ENCODE measurements around the gene FCHSD2. TPM values are rescaled to one million over a fixed set of nuclear protein-coding genes. Genes with fewer than 3 reads are reported as not detected.
A peak's percentile ranks its signal among the peaks of the same experiment; 100 is the strongest.
"Not testable (repeated sequence)": the region's sequence is repeated elsewhere in the genome, so short reads cannot be mapped to it uniquely, and the experiment has no call there.

FCHSD2 gene
- total RNA-seq, 6 donors from 2014 or later: 22.5 to 55.6 (median 42.7) TPM

GRCh38 chr11:73137262-73137943, 4.7 kb downstream of the FCHSD2 start:
- Histone ChIP-seq H3K27me3 (no peaks in the 10 kb centered on the region), H3K4me3 (peak overlapping the region in 1 of 4 donors; percentile 11), H3K9me3 (no peaks in the 10 kb centered on the region), H3K36me3 (peaks cover 0 to 14% (median 3%) of the 10 kb centered on the region in 4 donors), H3K4me1 (peaks cover 17 to 47% (median 34%) of the 10 kb centered on the region in 4 donors), H3K27ac (peak overlapping the region in 1 of 4 donors; percentile 10)
- WGBS, 2 donors: 40 to 58% methylated on average over 5 of the region's 5 CpGs
- DNase-seq (peak in 1 of 2 donors; percentile 39), ATAC-seq (ENCODE audit: low FRiP score in 2 of 2) (no peak)
- TF ChIP-seq EP300 (IDR thresholded peaks at IDR 0.05): no peak
- no peak for TF ChIP-seq CTCF (IDR thresholded peaks at IDR 0.05)
- no peak for TF ChIP-seq POLR2A (IDR thresholded peaks at IDR 0.05)

GRCh38 chr11:73136722-73137121, 5.4 kb downstream of the FCHSD2 start:
- peaks cover 17 to 47% (median 34%) of the 10 kb centered on the region in 4 donors for H3K4me1 ChIP-seq

GRCh38 chr11:73135346-73136284, 6.5 kb downstream of the FCHSD2 start:
- ATAC-seq (ENCODE audit: low FRiP score in 2 of 2) (peak in 1 of 2 donors; percentile 49), DNase-seq (no peak)
- Histone ChIP-seq H3K9me3 (no peaks in the 10 kb centered on the region), H3K36me3 (peaks cover 0 to 14% (median 3%) of the 10 kb centered on the region in 4 donors), H3K4me3 (no peak overlapping the region), H3K27ac (peak overlapping the region; percentile 22 to 53 (median 27)), H3K4me1 (peaks cover 17 to 47% (median 34%) of the 10 kb centered on the region in 4 donors), H3K27me3 (no peaks in the 10 kb centered on the region)
- WGBS, 2 donors: 59 to 60% methylated on average over 6 of the region's 6 CpGs
- no peak for TF ChIP-seq POLR2A (IDR thresholded peaks at IDR 0.05)
- no peak for TF ChIP-seq POLR2AphosphoS5 (IDR thresholded peaks at IDR 0.05)
- no peak for TF ChIP-seq CTCF (IDR thresholded peaks at IDR 0.05)
- no peak for TF ChIP-seq EP300 (IDR thresholded peaks at IDR 0.05)

More at GRCh38 chr11:73136722-73137121, 5.4 kb downstream of the FCHSD2 start:
- Histone ChIP-seq H3K27ac (peak overlapping the region in 1 of 4 donors; percentile 8), H3K36me3 (peaks cover 0 to 14% (median 3%) of the 10 kb centered on the region in 4 donors)
- 84 to 85% methylated on average over 8 of the region's 8 CpGs for WGBS, 2 donors
- ATAC-seq (ENCODE audit: low FRiP score in 2 of 2); DNase-seq; H3K4me3 ChIP-seq; H3K27me3 ChIP-seq; H3K9me3 ChIP-seq: not testable (repeated sequence)

GRCh38 chr11:73132349-73132748, 9.8 kb downstream of the FCHSD2 start:
- ATAC-seq (ENCODE audit: low FRiP score in 2 of 2); H3K27ac ChIP-seq; H3K27me3 ChIP-seq; H3K9me3 ChIP-seq; DNase-seq; H3K4me3 ChIP-seq: not testable (repeated sequence)
- H3K36me3 ChIP-seq: peaks cover 0 to 26% (median 6%) of the 10 kb centered on the region in 4 donors
- WGBS, 2 donors: 84 to 88% methylated on average over 2 of the region's 2 CpGs
- H3K4me1 ChIP-seq: peaks cover 0 to 18% (median 10%) of the 10 kb centered on the region in 4 donors

- H3K4me1 ChIP-seq: peaks cover 0 to 6% (median 4%) of the 10 kb centered on the region in 4 donors
- ATAC-seq (ENCODE audit: low FRiP score in 2 of 2) (no peak), DNase-seq (no peak)
- no peaks in the 10 kb centered on the region for H3K27me3 ChIP-seq
- no peak overlapping the region for H3K27ac ChIP-seq
- H3K4me3 ChIP-seq: no peak overlapping the region
- 64 to 82% methylated on average over 1 of the region's 1 CpG for WGBS, 2 donors
- peaks cover 0 to 26% (median 6%) of the 10 kb centered on the region in 4 donors for H3K36me3 ChIP-seq
- no peaks in the 10 kb centered on the region for H3K9me3 ChIP-seq
- TF ChIP-seq POLR2AphosphoS5 (IDR thresholded peaks at IDR 0.05): no peak
- TF ChIP-seq EP300 (IDR thresholded peaks at IDR 0.05): no peak
- no peak for TF ChIP-seq POLR2A (IDR thresholded peaks at IDR 0.05)
- no peak for TF ChIP-seq CTCF (IDR thresholded peaks at IDR 0.05)
These were observed 11.9 kb downstream of the FCHSD2 start for GRCh38 chr11:73130181-73130580.

Data from upper lobe of left lung (tissue), 6 donors.